Measurements from ENCODE around the gene TMEM43.

TMEM43 gene

GRCh38 chr3:14152963-14153355, 28.1 kb downstream of the TMEM43 start:
- no peak overlapping the region for H3K4me3 ChIP-seq (ENCODE audit: low read length)
- DNase-seq (ENCODE audit: low read depth): no peak
- TF ChIP-seq CTCF (conservative IDR thresholded peaks at IDR 0.05; ENCODE audit: low read depth, low read length): no peak

- no peak for TF ChIP-seq CTCF (conservative IDR thresholded peaks at IDR 0.05; ENCODE audit: low read depth, low read length)
- no peak overlapping the region for H3K4me3 ChIP-seq (ENCODE audit: low read length)
- DNase-seq (ENCODE audit: low read depth): no peak
Observed at GRCh38 chr3:14153663-14154062, 28.8 kb downstream of the TMEM43 start.

GRCh38 chr3:14154276-14154675, 29.4 kb downstream of the TMEM43 start:
- no peak for DNase-seq (ENCODE audit: low read depth)
- TF ChIP-seq CTCF (conservative IDR thresholded peaks at IDR 0.05; ENCODE audit: low read depth, low read length): no peak
- H3K4me3 ChIP-seq (ENCODE audit: low read length): no peak overlapping the region

GRCh38 chr3:14154895-14155440, 30.1 kb downstream of the TMEM43 start:
- no peak for DNase-seq (ENCODE audit: low read depth)
- TF ChIP-seq CTCF (conservative IDR thresholded peaks at IDR 0.05; ENCODE audit: low read depth, low read length): no peak

GRCh38 chr3:14156201-14156600, 31.3 kb downstream of the TMEM43 start:
- no peak overlapping the region for H3K4me3 ChIP-seq (ENCODE audit: low read length)
- TF ChIP-seq CTCF (conservative IDR thresholded peaks at IDR 0.05; ENCODE audit: low read depth, low read length): no peak
- DNase-seq (ENCODE audit: low read depth): no peak

More at GRCh38 chr3:14154895-14155440, 30.1 kb downstream of the TMEM43 start:
- no peak overlapping the region for H3K4me3 ChIP-seq (ENCODE audit: low read length)

GRCh38 chr3:14156843-14157561, 32.1 kb downstream of the TMEM43 start:
- DNase-seq (ENCODE audit: low read depth): no peak
- TF ChIP-seq CTCF (conservative IDR thresholded peaks at IDR 0.05; ENCODE audit: low read depth, low read length): no peak
- no peak overlapping the region for H3K4me3 ChIP-seq (ENCODE audit: low read length)

GRCh38 chr3:14157951-14158350, 33.1 kb downstream of the TMEM43 start:
- no peak for TF ChIP-seq CTCF (conservative IDR thresholded peaks at IDR 0.05; ENCODE audit: low read depth, low read length)
- no peak for DNase-seq (ENCODE audit: low read depth)
- no peak overlapping the region for H3K4me3 ChIP-seq (ENCODE audit: low read length)

Measured in retinal pigment epithelial cell (primary cell).